Measurements from ENCODE around the gene EIF1AD. TPM values are rescaled to one million over a fixed set of nuclear protein-coding genes. Genes with fewer than 3 reads are reported as not detected.

Gene EIF1AD
- total and polyA plus RNA-seq, 2 of the 8 experiments (the other 6 are each of a cell fraction or from before 2014, with no cell fraction given) = 32.6 to 39.9 TPM

- TF ChIP-seq BRCA1 (IDR thresholded peaks at IDR 0.05; ENCODE audit: low read depth, low read length) (no peak), SIN3A (conservative IDR thresholded peaks at IDR 0.05 in 1 of 2, IDR thresholded peaks at IDR 0.05 in 1 of 2; ENCODE audit: low read depth in 1 of 2, low read length in 2 of 2) (no peak), MAFK (IDR thresholded peaks at IDR 0.05; ENCODE audit: low read depth, low read length) (no peak), SP2 (IDR thresholded peaks at IDR 0.05; ENCODE audit: low read length) (no peak)
These were observed 34.4 kb upstream of the EIF1AD start (continued) for GRCh38 chr11:66036334-66036710.

Measured in H1 (cell line).